Measurements from ENCODE around the gene FAAH2.
"Not testable (repeated sequence)": the region's sequence is repeated elsewhere in the genome, so short reads cannot be mapped to it uniquely, and the experiment has no call there.

GRCh38 chrX:57403191-57403590, 116.7 kb downstream of the FAAH2 start:
- TF ChIP-seq CTCF, EP300 (IDR thresholded peaks at IDR 0.05): not testable (repeated sequence)

All from tibial nerve (tissue), 4 donors.